Testis (tissue), 2 donors: ENCODE results near the gene SKAP2.

Experiments
- CTCF ChIP-seq, 3 experiments: fragments of 450-650 bp in 2 of 3; fragments of 200-600 bp in 1 of 3; sonication (generic) in 1 of 3; IDR thresholded peaks; one replicate each; pipeline ENCODE4 v1.5.1; 2016 to 2019; ENCODE audit warnings: antibody characterized with exemption in 3 of 3, mild to moderate bottlenecking in 2 of 3, moderate library complexity in 1 of 3
- POLR2A ChIP-seq: fragments of 450-650 bp; IDR thresholded peaks from one replicate; pipeline ENCODE4 v1.6.1; 2017; ENCODE audit warnings: antibody characterized with exemption, mild to moderate bottlenecking, moderate library complexity

- TF ChIP-seq CTCF (IDR thresholded peaks at IDR 0.05) = no peak
- TF ChIP-seq POLR2A = no peak
These were observed 155.0 kb downstream of the SKAP2 start for GRCh38 chr7:26709210-26709990.
